HEK293 (cell line): Measurements from ENCODE around the gene BCAN.

Source experiments
- CTCF ChIP-seq: fragments of 450-650 bp; formaldehyde crosslinking; IDR thresholded peaks from 2 replicates; pipeline ENCODE4 v1.5.1; 2016; ENCODE audit warnings: missing biosample characterization, missing genetic modification characterization
- EGR2 ChIP-seq: fragments of 450-650 bp; formaldehyde crosslinking; IDR thresholded peaks from 2 replicates; pipeline ENCODE4 v1.5.1; 2016; ENCODE audit warnings: low read depth, missing biosample characterization, missing genetic modification characterization
- GLI2 ChIP-seq: fragments of 450-650 bp; formaldehyde crosslinking; IDR thresholded peaks from 2 replicates; pipeline ENCODE4; 2017; ENCODE audit warnings: missing biosample characterization, missing genetic modification characterization, low read depth, borderline replicate concordance
- HOXA7 ChIP-seq: sonication (generic); formaldehyde crosslinking; IDR thresholded peaks from 2 replicates; pipeline ENCODE4 v1.8.1; 2022; ENCODE audit warnings: missing genetic modification reagents, borderline replicate concordance
- SP2 ChIP-seq: fragments of 450-650 bp; formaldehyde crosslinking; IDR thresholded peaks from 2 replicates; pipeline ENCODE4 v1.5.1; 2016; ENCODE audit warnings: missing biosample characterization, missing genetic modification characterization
- ZBTB10 ChIP-seq: fragments of 450-650 bp; formaldehyde crosslinking; IDR thresholded peaks from 2 replicates; pipeline ENCODE4 v1.5.1; 2016; ENCODE audit warnings: missing biosample characterization, missing genetic modification characterization
- ZBTB21 ChIP-seq: fragments of 450-650 bp; formaldehyde crosslinking; IDR thresholded peaks from 2 replicates; pipeline ENCODE4 v1.5.1; 2017; ENCODE audit warnings: missing biosample characterization, missing genetic modification characterization
- ZBTB7A ChIP-seq: fragments of 450-650 bp; formaldehyde crosslinking; IDR thresholded peaks from 2 replicates; pipeline ENCODE4 v1.5.1; 2016; ENCODE audit warnings: low read depth, missing biosample characterization, missing genetic modification characterization
- ZIC2 ChIP-seq: fragments of 450-650 bp; formaldehyde crosslinking; IDR thresholded peaks from 2 replicates; pipeline ENCODE4 v1.5.1; 2016; ENCODE audit warnings: missing biosample characterization, missing genetic modification characterization
- ZNF112 ChIP-seq: fragments of 450-650 bp; formaldehyde crosslinking; IDR thresholded peaks from 2 replicates; pipeline ENCODE4 v1.5.0; 2017; ENCODE audit warnings: missing biosample characterization, missing genetic modification characterization
- ZNF114 ChIP-seq: fragments of 450-650 bp; formaldehyde crosslinking; IDR thresholded peaks from 2 replicates; pipeline ENCODE4 v1.5.0; 2017; ENCODE audit warnings: missing biosample characterization, missing genetic modification characterization
- ZNF148 ChIP-seq: fragments of 450-650 bp; formaldehyde crosslinking; IDR thresholded peaks from 2 replicates; pipeline ENCODE4 v1.5.0; 2017; ENCODE audit warnings: missing biosample characterization, missing genetic modification characterization, borderline replicate concordance
- ZNF416 ChIP-seq: fragments of 450-650 bp; formaldehyde crosslinking; IDR thresholded peaks from 2 replicates; pipeline ENCODE4 v1.5.1; 2016; ENCODE audit warnings: missing biosample characterization, missing genetic modification characterization
- ZNF426 ChIP-seq: fragments of 450-650 bp; formaldehyde crosslinking; IDR thresholded peaks from 2 replicates; pipeline ENCODE4 v1.5.1; 2017; ENCODE audit warnings: missing biosample characterization, missing genetic modification characterization, mild to moderate bottlenecking, inconsistent platforms, moderate library complexity
- ZNF48 ChIP-seq: fragments of 450-650 bp; formaldehyde crosslinking; IDR thresholded peaks from 2 replicates; pipeline ENCODE4 v1.5.1; 2016; ENCODE audit warnings: missing biosample characterization, missing genetic modification characterization
- ZNF510 ChIP-seq: fragments of 450-650 bp; formaldehyde crosslinking; IDR thresholded peaks from 2 replicates; pipeline ENCODE4 v1.5.1; 2018; ENCODE audit warnings: mild to moderate bottlenecking, missing genetic modification characterization, missing biosample characterization; ENCODE audit not compliant: insufficient replicate concordance
- ZNF621 ChIP-seq: fragments of 450-650 bp; formaldehyde crosslinking; IDR thresholded peaks from 2 replicates; pipeline ENCODE4 v1.5.1; 2017; ENCODE audit warnings: missing biosample characterization, missing genetic modification characterization
- ZNF639 ChIP-seq: fragments of 450-650 bp; formaldehyde crosslinking; IDR thresholded peaks from 2 replicates; pipeline ENCODE4 v1.5.1; 2016; ENCODE audit warnings: missing biosample characterization, missing genetic modification characterization
- ZNF645 ChIP-seq: fragments of 450-650 bp; formaldehyde crosslinking; IDR thresholded peaks from 2 replicates; pipeline ENCODE4; 2016; ENCODE audit warnings: missing biosample characterization, missing genetic modification characterization
- ZNF677 ChIP-seq: fragments of 450-650 bp; IDR thresholded peaks from 2 replicates; pipeline ENCODE4 v1.5.0; 2018; ENCODE audit warnings: missing biosample characterization, mild to moderate bottlenecking, missing genetic modification characterization, moderate library complexity
- ZNF701 ChIP-seq: fragments of 450-650 bp; formaldehyde crosslinking; IDR thresholded peaks from 2 replicates; pipeline ENCODE4 v1.5.1; 2016; ENCODE audit warnings: missing biosample characterization, missing genetic modification characterization
- ZNF707 ChIP-seq: fragments of 450-650 bp; formaldehyde crosslinking; IDR thresholded peaks from 2 replicates; pipeline ENCODE4 v1.5.1; 2016; ENCODE audit warnings: missing biosample characterization, missing genetic modification characterization
- ZNF768 ChIP-seq: fragments of 450-650 bp; formaldehyde crosslinking; IDR thresholded peaks from 2 replicates; pipeline ENCODE4 v1.5.1; 2018; ENCODE audit warnings: missing biosample characterization, mild to moderate bottlenecking, missing genetic modification characterization
- ZNF837 ChIP-seq: fragments of 450-650 bp; formaldehyde crosslinking; IDR thresholded peaks from 2 replicates; pipeline ENCODE4 v1.5.1; 2016; ENCODE audit warnings: missing biosample characterization, missing genetic modification characterization
- ZNF843 ChIP-seq: fragments of 450-650 bp; formaldehyde crosslinking; IDR thresholded peaks from 2 replicates; pipeline ENCODE4 v1.5.1; 2016; ENCODE audit warnings: missing biosample characterization, missing genetic modification characterization
- ZSCAN18 ChIP-seq: fragments of 450-650 bp; formaldehyde crosslinking; IDR thresholded peaks from 2 replicates; pipeline ENCODE4 v1.5.1; 2016; ENCODE audit warnings: missing biosample characterization, missing genetic modification characterization

Gene BCAN

GRCh38 chr1:156677616-156678596 is 36.0 kb downstream of the BCAN start (continued):
- TF ChIP-seq ZBTB10 (peak; percentile 85), ZSCAN18 (tag by site-specific recombination) (no peak), ZNF639 (tag by site-specific recombination) (no peak), ZNF114 (tag by site-specific recombination) (no peak), ZNF701 (tag by site-specific recombination) (no peak), ZIC2 (tag by site-specific recombination) (peak; percentile 38; the same call in 1 of the 2 replicates), GLI2 (tag by site-specific recombination) (no peak), ZNF148 (tag by site-specific recombination) (no peak), ZNF416 (no peak), ZBTB21 (tag by site-specific recombination) (no peak), CTCF (tag by site-specific recombination) (peak; percentile 86; the same call in 1 of the 2 replicates), ZNF426 (tag by site-specific recombination) (no peak), ZBTB7A (tag by site-specific recombination) (no peak), ZNF48 (tag by site-specific recombination) (no peak), ZNF645 (tag by site-specific recombination) (no peak), ZNF621 (tag by site-specific recombination) (no peak), ZNF112 (no peak), ZNF837 (tag by site-specific recombination) (no peak), ZNF510 (no peak), ZNF707 (tag by site-specific recombination) (no peak), HOXA7 (no peak), SP2 (tag by site-specific recombination) (no peak), ZNF677 (tag by site-specific recombination) (no peak), EGR2 (no peak; the same call in 1 of the 2 replicates), ZNF843 (peak; percentile 20; the same call in 1 of the 2 replicates), ZNF768 (tag by site-specific recombination) (no peak)
